ENCODE results near the gene CAGE1. TPM values are rescaled to one million over a fixed set of nuclear protein-coding genes. Genes with fewer than 3 reads are reported as not detected.

Gene CAGE1
- total RNA-seq, 2 experiments from 2014 or later = 0.11 to 0.18 TPM

DNA sequence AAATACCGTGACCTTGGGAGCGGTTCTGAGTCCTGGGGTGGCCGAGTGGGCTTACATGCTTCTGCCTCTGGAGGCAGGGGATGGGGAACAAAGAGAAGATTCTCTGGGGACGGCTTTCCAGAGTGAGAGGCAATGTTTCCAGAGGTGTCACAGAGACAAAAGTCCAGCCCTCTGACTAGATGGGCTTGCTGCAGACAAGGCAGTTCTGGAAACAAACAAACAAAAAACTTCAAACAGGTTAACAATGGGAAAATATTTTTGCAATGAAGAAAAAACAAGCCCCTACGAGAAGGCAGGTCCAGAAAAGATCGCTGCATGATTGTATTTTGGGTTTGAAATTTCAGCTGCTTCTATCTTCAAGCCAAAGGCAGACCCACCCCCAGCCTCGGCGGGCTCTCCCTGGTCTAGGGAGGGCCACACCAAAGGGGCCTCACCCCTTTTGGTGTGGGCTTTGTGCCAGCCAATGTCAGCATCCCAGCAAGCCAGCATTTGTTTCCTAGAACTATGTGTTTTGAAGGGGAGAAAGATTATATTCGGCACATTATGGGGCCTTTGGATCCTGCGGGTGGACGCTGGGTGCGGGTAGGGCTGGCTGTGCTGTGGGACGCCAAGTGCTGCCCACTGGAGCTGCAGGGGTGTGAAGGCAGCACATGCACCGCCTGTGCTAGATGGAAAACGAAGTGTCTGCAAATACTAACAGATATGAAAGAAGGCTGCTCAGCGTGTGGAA, 43.0 kb upstream of the CAGE1 start:
- peaks cover 7% of the 10 kb centered on the region for H3K9me3 Mint-ChIP-seq
- ATAC-seq (no peak), DNase-seq (no peak)
- POLR2A ChIA-PET = no interaction called here
- H3K36me3 Mint-ChIP-seq (ENCODE audit: low read depth) = no peaks in the 10 kb centered on the region
- H3K27ac Mint-ChIP-seq = no peak overlapping the region
- TF ChIP-seq, protein P1, sequence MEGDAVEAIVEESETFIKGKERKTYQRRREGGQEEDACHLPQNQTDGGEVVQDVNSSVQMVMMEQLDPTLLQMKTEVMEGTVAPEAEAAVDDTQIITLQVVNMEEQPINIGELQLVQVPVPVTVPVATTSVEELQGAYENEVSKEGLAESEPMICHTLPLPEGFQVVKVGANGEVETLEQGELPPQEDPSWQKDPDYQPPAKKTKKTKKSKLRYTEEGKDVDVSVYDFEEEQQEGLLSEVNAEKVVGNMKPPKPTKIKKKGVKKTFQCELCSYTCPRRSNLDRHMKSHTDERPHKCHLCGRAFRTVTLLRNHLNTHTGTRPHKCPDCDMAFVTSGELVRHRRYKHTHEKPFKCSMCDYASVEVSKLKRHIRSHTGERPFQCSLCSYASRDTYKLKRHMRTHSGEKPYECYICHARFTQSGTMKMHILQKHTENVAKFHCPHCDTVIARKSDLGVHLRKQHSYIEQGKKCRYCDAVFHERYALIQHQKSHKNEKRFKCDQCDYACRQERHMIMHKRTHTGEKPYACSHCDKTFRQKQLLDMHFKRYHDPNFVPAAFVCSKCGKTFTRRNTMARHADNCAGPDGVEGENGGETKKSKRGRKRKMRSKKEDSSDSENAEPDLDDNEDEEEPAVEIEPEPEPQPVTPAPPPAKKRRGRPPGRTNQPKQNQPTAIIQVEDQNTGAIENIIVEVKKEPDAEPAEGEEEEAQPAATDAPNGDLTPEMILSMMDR (IDR thresholded peaks at IDR 0.05) = no peak
- H3K4me3 Mint-ChIP-seq = no peak overlapping the region
- no peaks in the 10 kb centered on the region for H3K4me1 Mint-ChIP-seq (ENCODE audit: low read depth)
- CTCF ChIA-PET = no interaction called here
- H3K27me3 Mint-ChIP-seq = peaks cover 4% of the 10 kb centered on the region
- intact Hi-C loops (cut with micrococcal nuclease) = no loop called here

DNA sequence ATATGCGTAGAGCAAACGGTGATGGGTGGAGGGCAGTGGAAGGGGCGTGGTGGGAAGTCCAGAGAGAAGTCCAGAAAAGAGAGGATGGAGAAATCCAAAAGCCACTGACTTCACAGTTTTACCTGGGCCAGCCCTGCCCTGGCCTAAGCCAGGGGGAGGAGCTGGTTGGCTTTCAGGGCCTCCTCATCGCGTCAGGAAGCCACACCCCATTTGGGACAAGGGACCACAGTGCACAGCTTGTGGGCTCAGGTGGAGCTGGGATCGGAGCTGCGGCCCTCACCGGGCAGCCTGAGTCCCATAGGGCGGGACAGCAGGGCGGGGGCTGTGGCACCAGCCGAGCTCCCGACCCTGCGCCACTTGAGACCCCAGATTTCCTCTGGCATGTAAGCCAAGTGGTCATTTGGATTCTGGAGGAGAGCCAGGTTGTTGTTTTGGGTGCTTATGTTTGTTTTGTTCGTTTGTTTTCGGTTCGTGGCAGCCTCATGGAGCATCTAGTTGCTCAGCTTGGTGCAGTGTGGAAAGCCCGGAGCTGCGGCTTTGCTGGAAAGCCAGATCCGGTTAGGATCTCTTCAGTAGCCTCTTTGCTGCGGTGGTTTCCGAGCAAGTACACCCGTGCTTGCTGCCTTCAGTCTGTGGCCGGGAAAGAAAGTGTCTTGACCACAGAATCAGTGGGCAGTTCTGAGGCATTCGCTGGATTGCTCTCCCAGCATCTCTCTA, 42.3 kb upstream of the CAGE1 start:
- ChIA-PET POLR2A (no interaction called here), CTCF (no interaction called here)
- ATAC-seq (no peak), DNase-seq (no peak)
- intact Hi-C loops (cut with micrococcal nuclease) = no loop called here
- Mint-ChIP-seq H3K4me1 (ENCODE audit: low read depth) (no peaks in the 10 kb centered on the region), H3K4me3 (no peak overlapping the region), H3K9me3 (peaks cover 7% of the 10 kb centered on the region), H3K27ac (no peak overlapping the region), H3K36me3 (ENCODE audit: low read depth) (no peaks in the 10 kb centered on the region), H3K27me3 (peaks cover 4% of the 10 kb centered on the region)
- TF ChIP-seq, protein P1 (IDR thresholded peaks at IDR 0.05) = no peak

DNA sequence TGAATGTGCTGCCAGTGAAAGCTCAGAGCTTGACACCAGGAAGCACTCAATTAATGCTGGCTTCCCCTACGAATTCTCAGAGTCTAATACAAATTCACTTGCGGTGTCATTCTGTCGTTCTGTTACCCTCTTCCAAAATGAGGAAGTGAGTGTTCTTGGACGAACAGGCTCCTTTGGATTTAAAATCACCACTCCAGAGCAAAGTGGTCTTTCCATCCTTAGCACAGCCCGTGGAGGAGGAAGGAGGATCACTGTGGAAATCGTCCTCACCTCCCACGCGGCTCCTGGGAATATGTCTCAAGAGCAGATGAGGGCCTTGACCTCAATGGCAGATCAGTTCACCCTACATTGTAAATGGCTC, 41.8 kb upstream of the CAGE1 start:
- intact Hi-C loops (cut with micrococcal nuclease) = no loop called here
- ChIA-PET CTCF (no interaction called here), POLR2A (no interaction called here)
- Mint-ChIP-seq H3K4me3 (no peak overlapping the region), H3K9me3 (peaks cover 7% of the 10 kb centered on the region), H3K4me1 (ENCODE audit: low read depth) (no peaks in the 10 kb centered on the region), H3K36me3 (ENCODE audit: low read depth) (no peaks in the 10 kb centered on the region), H3K27me3 (peaks cover 4% of the 10 kb centered on the region), H3K27ac (no peak overlapping the region)
- ATAC-seq = no peak
- no peak for DNase-seq
- TF ChIP-seq, protein P1 (IDR thresholded peaks at IDR 0.05) = no peak

DNA sequence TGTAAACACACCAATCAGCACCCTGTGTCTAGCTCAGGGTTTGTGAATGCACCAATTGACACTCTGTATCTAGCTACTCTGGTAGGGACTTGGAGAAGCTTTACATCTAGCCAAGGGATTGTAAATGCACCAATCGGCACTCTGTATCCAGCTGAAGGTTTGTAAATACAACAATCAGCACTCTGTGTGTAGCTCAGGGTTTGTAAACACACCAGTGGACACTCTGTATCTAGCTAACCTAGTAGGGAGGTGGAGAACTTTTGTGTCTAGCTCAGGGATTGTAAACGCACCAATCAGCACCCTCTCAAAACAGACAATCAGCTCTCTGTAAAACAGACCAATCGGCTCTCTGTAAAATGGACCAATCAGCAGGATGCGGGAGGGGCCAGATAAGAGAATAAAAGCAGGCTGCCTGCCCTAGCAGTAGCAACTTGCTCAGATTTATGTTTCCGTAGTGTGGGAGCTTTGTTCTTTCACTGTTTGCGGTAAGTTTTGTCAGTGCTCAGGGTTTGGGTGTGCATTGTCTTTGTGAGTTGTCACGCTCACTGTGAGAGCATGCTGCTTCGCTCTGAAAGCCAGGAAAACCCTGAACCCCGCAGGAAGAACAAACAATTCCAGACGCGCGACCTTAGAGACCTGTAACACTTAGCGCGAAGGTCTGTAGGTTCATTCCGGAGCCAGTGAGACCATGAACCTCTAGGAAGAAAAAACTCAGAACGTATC, 37.1 kb upstream of the CAGE1 start:
- TF ChIP-seq, protein P1 (IDR thresholded peaks at IDR 0.05) = no peak
- no peaks in the 10 kb centered on the region for H3K4me1 Mint-ChIP-seq (ENCODE audit: low read depth)
- H3K4me3 Mint-ChIP-seq = no peak overlapping the region
- ChIA-PET POLR2A (no interaction called here), CTCF (no interaction called here)
- H3K36me3 Mint-ChIP-seq (ENCODE audit: low read depth) = no peaks in the 10 kb centered on the region
- H3K27ac Mint-ChIP-seq = no peak overlapping the region
- intact Hi-C loops (cut with micrococcal nuclease) = no loop called here
- H3K9me3 Mint-ChIP-seq = no peaks in the 10 kb centered on the region
- DNase-seq (no peak), ATAC-seq (no peak)
- no peaks in the 10 kb centered on the region for H3K27me3 Mint-ChIP-seq

DNA sequence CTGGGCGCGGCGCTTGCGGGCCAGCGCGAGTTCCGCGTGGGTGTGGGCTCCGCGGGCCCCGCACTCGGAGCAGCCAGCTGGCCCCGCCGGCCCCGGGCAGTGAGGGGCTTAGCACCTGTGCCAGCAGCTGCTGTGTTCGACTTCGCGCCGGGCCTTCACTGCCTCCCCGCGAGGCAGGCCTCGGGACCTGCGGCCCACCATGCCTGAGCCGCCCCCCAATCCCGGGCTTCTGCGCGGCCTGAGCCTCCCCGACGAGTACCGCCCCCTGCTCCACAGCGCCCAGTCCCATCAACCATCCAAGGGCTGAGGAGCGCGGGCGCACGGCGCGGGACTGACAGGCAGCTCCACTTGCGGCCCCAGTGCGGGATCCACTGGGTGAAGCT, 36.3 kb upstream of the CAGE1 start:
- ChIA-PET POLR2A (no interaction called here), CTCF (interaction anchor here (1.3 kb wide), 1 partner anchor 64 kb away, joined by 3 read pairs; no protein-coding TSS in a partner anchor)
- DNase-seq = no peak
- intact Hi-C loops (cut with micrococcal nuclease) = no loop called here
- Mint-ChIP-seq H3K9me3 (no peaks in the 10 kb centered on the region), H3K27me3 (no peaks in the 10 kb centered on the region), H3K4me3 (no peak overlapping the region), H3K4me1 (ENCODE audit: low read depth) (no peaks in the 10 kb centered on the region), H3K27ac (no peak overlapping the region), H3K36me3 (ENCODE audit: low read depth) (no peaks in the 10 kb centered on the region)
- no peak for ATAC-seq
- TF ChIP-seq, protein P1 (IDR thresholded peaks at IDR 0.05) = no peak

Measured in activated CD8-positive, alpha-beta T cell treated with anti-CD3 and anti-CD28 coated beads for 36 hours (primary cell).